HL-60 (cell line): ENCODE measurements around the gene FARS2.
"Not testable (repeated sequence)": the region's sequence is repeated elsewhere in the genome, so short reads cannot be mapped to it uniquely, and the experiment has no call there.

Experiments
- POLR2AphosphoS5 ChIP-seq: IDR thresholded peaks from 2 replicates; pipeline ENCODE4 v1.6.1; 2012; ENCODE audit warnings: low read depth
- REST ChIP-seq: IDR thresholded peaks from 2 replicates; pipeline ENCODE4 v1.6.1; 2012; ENCODE audit warnings: low read depth; ENCODE audit not compliant: insufficient replicate concordance
- SPI1 ChIP-seq: IDR thresholded peaks from 2 replicates; pipeline ENCODE4 v1.6.1; 2012; ENCODE audit warnings: low read depth, mild to moderate bottlenecking, borderline replicate concordance
- TF ChIP-seq, protein P1 (sequence below): IDR thresholded peaks from one replicate; pipeline ENCODE4 v1.5.1; 2011; ENCODE audit warnings: low read length, control low read depth, inconsistent platforms; ENCODE audit not compliant: insufficient read depth

GRCh38 chr6:5789426-5789825 is 528.1 kb downstream of the FARS2 start:
- TF ChIP-seq POLR2AphosphoS5, REST, SPI1: not testable (repeated sequence)
- TF ChIP-seq, protein P1, sequence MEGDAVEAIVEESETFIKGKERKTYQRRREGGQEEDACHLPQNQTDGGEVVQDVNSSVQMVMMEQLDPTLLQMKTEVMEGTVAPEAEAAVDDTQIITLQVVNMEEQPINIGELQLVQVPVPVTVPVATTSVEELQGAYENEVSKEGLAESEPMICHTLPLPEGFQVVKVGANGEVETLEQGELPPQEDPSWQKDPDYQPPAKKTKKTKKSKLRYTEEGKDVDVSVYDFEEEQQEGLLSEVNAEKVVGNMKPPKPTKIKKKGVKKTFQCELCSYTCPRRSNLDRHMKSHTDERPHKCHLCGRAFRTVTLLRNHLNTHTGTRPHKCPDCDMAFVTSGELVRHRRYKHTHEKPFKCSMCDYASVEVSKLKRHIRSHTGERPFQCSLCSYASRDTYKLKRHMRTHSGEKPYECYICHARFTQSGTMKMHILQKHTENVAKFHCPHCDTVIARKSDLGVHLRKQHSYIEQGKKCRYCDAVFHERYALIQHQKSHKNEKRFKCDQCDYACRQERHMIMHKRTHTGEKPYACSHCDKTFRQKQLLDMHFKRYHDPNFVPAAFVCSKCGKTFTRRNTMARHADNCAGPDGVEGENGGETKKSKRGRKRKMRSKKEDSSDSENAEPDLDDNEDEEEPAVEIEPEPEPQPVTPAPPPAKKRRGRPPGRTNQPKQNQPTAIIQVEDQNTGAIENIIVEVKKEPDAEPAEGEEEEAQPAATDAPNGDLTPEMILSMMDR = not testable (repeated sequence)
